ENCODE data around the gene GPR108. TPM values are rescaled to one million over a fixed set of nuclear protein-coding genes. Genes with fewer than 3 reads are reported as not detected.
A peak's percentile ranks its signal among the peaks of the same experiment; 100 is the strongest.

The GPR108 gene
- total and polyA plus RNA-seq, 10 donors = 35.4 to 102 (median 61.9) TPM

GRCh38 chr19:6736917-6737283, 480 bp downstream of the GPR108 start:
- peak overlapping the region; percentile 91 to 99 (median 98) for H3K27ac ChIP-seq
- intact Hi-C loops (cut with DNase I; ENCODE audit: low total_unique reads) = loop anchor here (5.0 kb wide), 1 partner anchor 125 kb away; no protein-coding TSS in a partner anchor

GRCh38 chr19:6736169-6736916, 1.0 kb downstream of the GPR108 start:
- intact Hi-C loops (cut with DNase I; ENCODE audit: low total_unique reads) = loop anchor here (5.0 kb wide), 1 partner anchor 126 kb away; no protein-coding TSS in a partner anchor
- H3K4me1 ChIP-seq = peaks cover 20 to 70% (median 56%) of the 10 kb centered on the region in 6 donors
- peaks cover 0 to 15% (median 0%) of the 10 kb centered on the region in 7 donors for H3K27me3 ChIP-seq (replicated peaks in 1 of 7)
- H3K9me3 ChIP-seq = no peaks in the 10 kb centered on the region
- TF ChIP-seq POLR2A (IDR thresholded peaks at IDR 0.05) (no peak), POLR2AphosphoS5 (IDR thresholded peaks at IDR 0.05) (peak; percentile 56 to 63 (median 62)), CTCF (IDR thresholded peaks at IDR 0.05 in 8 of 11, conservative IDR thresholded peaks at IDR 0.05 in 3 of 11) (peak; percentile 44 to 81 (median 71))
- 21 to 28% (median 24%) methylated on average over 21 to 25 of the region's 25 CpGs for WGBS, 5 donors
- peak overlapping the region; percentile 64 to 90 (median 84) for H3K4me3 ChIP-seq
- DNase-seq = peak; percentile 93
- H3K27ac ChIP-seq = peak overlapping the region; percentile 91 to 99 (median 98)
- peaks cover 0 to 45% (median 23%) of the 10 kb centered on the region in 6 donors for H3K36me3 ChIP-seq

More at GRCh38 chr19:6736917-6737283, 480 bp downstream of the GPR108 start:
- Histone ChIP-seq H3K4me1 (peaks cover 20 to 75% (median 62%) of the 10 kb centered on the region in 6 donors), H3K4me3 (peak overlapping the region; percentile 64 to 90 (median 84)), H3K27me3 (replicated peaks in 1 of 7) (peaks cover 0 to 15% (median 0%) of the 10 kb centered on the region in 7 donors), H3K36me3 (peaks cover 0 to 39% (median 20%) of the 10 kb centered on the region in 6 donors), H3K9me3 (no peaks in the 10 kb centered on the region)
- WGBS, 5 donors = 0 to 1% (median 0%) methylated on average over 9 to 16 of the region's 16 CpGs
- peak; percentile 77 for DNase-seq
- TF ChIP-seq POLR2AphosphoS5 (IDR thresholded peaks at IDR 0.05) = no peak
- TF ChIP-seq CTCF (IDR thresholded peaks at IDR 0.05 in 8 of 11, conservative IDR thresholded peaks at IDR 0.05 in 3 of 11) = peak in 4 of 11 experiments; percentile 0 to 47 (median 24)

- Histone ChIP-seq H3K4me1 (peaks cover 20 to 60% (median 46%) of the 10 kb centered on the region in 6 donors), H3K27me3 (replicated peaks in 1 of 7) (peaks cover 0 to 6% (median 0%) of the 10 kb centered on the region in 7 donors), H3K4me3 (peak overlapping the region in 1 of 8 donors; percentile 90), H3K27ac (peak overlapping the region in 7 of 8 donors; percentile 95 to 99 (median 98)), H3K36me3 (peaks cover 0 to 55% (median 25%) of the 10 kb centered on the region in 6 donors), H3K9me3 (no peaks in the 10 kb centered on the region)
- DNase-seq = no peak
- no peak for TF ChIP-seq CTCF (IDR thresholded peaks at IDR 0.05 in 8 of 11, conservative IDR thresholded peaks at IDR 0.05 in 3 of 11)
- TF ChIP-seq POLR2A (IDR thresholded peaks at IDR 0.05) = no peak
- TF ChIP-seq POLR2AphosphoS5 (IDR thresholded peaks at IDR 0.05) = no peak
- 76 to 83% (median 79%) methylated on average over 15 of the region's 15 CpGs for WGBS, 5 donors
- intact Hi-C loops (cut with DNase I; ENCODE audit: low total_unique reads) = loop anchor here (5.0 kb wide), 1 partner anchor 127 kb away; no protein-coding TSS in a partner anchor
Measured at GRCh38 chr19:6735181-6735911, 2.0 kb downstream of the GPR108 start.

Data from spleen (tissue), 11 donors.